Mesenchymal stem cell (in vitro differentiated cells and primary cell): ENCODE results near the gene NEUROD4.

Experiments
- DNase-seq: peaks from one replicate; pipeline ENCODE4 v3.0.0-alpha.2; 2013
- H2AFZ ChIP-seq: one replicate; pipeline ENCODE4 v1.6.1; 2013; ENCODE audit warnings: low read depth, mild to moderate bottlenecking, control low read depth, inconsistent platforms, low read length, moderate library complexity
- H2AK5ac ChIP-seq: 2 replicates; pipeline ENCODE4 v1.6.1; 2013; ENCODE audit warnings: low read length, moderate library complexity, mild to moderate bottlenecking, inconsistent platforms; ENCODE audit not compliant: severe bottlenecking
- H2BK120ac ChIP-seq: one replicate; pipeline ENCODE4 v1.6.1; 2013; ENCODE audit warnings: low read depth, mild to moderate bottlenecking, inconsistent platforms, low read length, moderate library complexity
- H2BK12ac ChIP-seq, 2 experiments: one replicate each; pipeline ENCODE4 v1.6.1; 2013; ENCODE audit warnings: inconsistent platforms in 2 of 2, low read length in 2 of 2, mild to moderate bottlenecking in 2 of 2, moderate library complexity in 2 of 2, control low read depth in 1 of 2
- H2BK15ac ChIP-seq: one replicate; pipeline ENCODE4 v1.6.1; 2013; ENCODE audit warnings: mild to moderate bottlenecking, low read depth, inconsistent platforms; ENCODE audit not compliant: poor library complexity, severe bottlenecking
- H2BK5ac ChIP-seq: 2 replicates; pipeline ENCODE4 v1.6.1; 2013; ENCODE audit warnings: low read depth, mild to moderate bottlenecking, low read length, control low read depth, inconsistent platforms; ENCODE audit not compliant: poor library complexity, severe bottlenecking
- H3K14ac ChIP-seq, 2 experiments: one replicate each; pipeline ENCODE4 v1.6.1; 2013; ENCODE audit warnings: inconsistent platforms in 2 of 2, low read length in 2 of 2, control low read depth in 1 of 2, mild to moderate bottlenecking in 1 of 2, moderate library complexity in 1 of 2
- H3K18ac ChIP-seq, 2 experiments: one replicate each; pipeline ENCODE4 v1.6.1; 2013; ENCODE audit warnings: inconsistent platforms in 2 of 2, low read length in 2 of 2, control low read depth in 1 of 2, low read depth in 1 of 2, mild to moderate bottlenecking in 1 of 2
- H3K23ac ChIP-seq, 2 experiments: one replicate each; pipeline ENCODE4 v1.6.1; 2013; ENCODE audit warnings: inconsistent platforms in 2 of 2, low read length in 2 of 2, mild to moderate bottlenecking in 2 of 2, moderate library complexity in 2 of 2, control low read depth in 1 of 2
- H3K27ac ChIP-seq: 2 replicates; pipeline ENCODE4 v1.5.1; 2013; ENCODE audit warnings: mild to moderate bottlenecking, moderate library complexity, low read length, control low read depth, inconsistent platforms; ENCODE audit not compliant: poor library complexity, severe bottlenecking
- H3K27me3 ChIP-seq, 2 experiments: 2 replicates each; pipeline versions ENCODE4 v1.6.1 to v1.7.0; 2013; ENCODE audit warnings: low read length in 2 of 2, mild to moderate bottlenecking in 2 of 2, moderate library complexity in 2 of 2, control low read depth in 1 of 2, inconsistent platforms in 1 of 2; ENCODE audit not compliant: control insufficient read depth in 1 of 2, insufficient read depth in 1 of 2
- H3K36me3 ChIP-seq, 2 experiments: 2 replicates each; pipeline versions ENCODE4 v1.6.1 to v1.7.0; 2013; ENCODE audit warnings: low read length in 2 of 2, control low read depth in 1 of 2, inconsistent platforms in 1 of 2, low read depth in 1 of 2, mild to moderate bottlenecking in 1 of 2; ENCODE audit not compliant: insufficient read depth in 2 of 2, control insufficient read depth in 1 of 2
- H3K4ac ChIP-seq, 2 experiments: one replicate each; pipeline ENCODE4 v1.6.1; 2013; ENCODE audit warnings: inconsistent platforms in 2 of 2, low read length in 2 of 2, mild to moderate bottlenecking in 2 of 2, moderate library complexity in 2 of 2, control low read depth in 1 of 2, low read depth in 1 of 2
- H3K4me1 ChIP-seq: 2 replicates; pipeline ENCODE4 v1.6.1; 2013; ENCODE audit warnings: low read depth, low read length, control low read depth; ENCODE audit not compliant: control insufficient read depth, insufficient read depth
- H3K4me2 ChIP-seq: 2 replicates; pipeline ENCODE4 v1.6.1; 2013; ENCODE audit warnings: low read length, mild to moderate bottlenecking, inconsistent platforms; ENCODE audit not compliant: poor library complexity, severe bottlenecking
- H3K4me3 ChIP-seq, 2 experiments: 2 replicates each; pipeline versions ENCODE4 v1.5.1 to v1.7.0; 2013; ENCODE audit warnings: low read length in 2 of 2, mild to moderate bottlenecking in 2 of 2, control low read depth in 1 of 2, low read depth in 1 of 2; ENCODE audit not compliant: insufficient read depth in 1 of 2
- H3K79me1 ChIP-seq: replicated peaks from 2 replicates; pipeline ENCODE4 v1.6.1; 2013; ENCODE audit warnings: mild to moderate bottlenecking, control low read depth, low read length, inconsistent platforms; ENCODE audit not compliant: poor library complexity, severe bottlenecking
- H3K9ac ChIP-seq: 2 replicates; pipeline ENCODE4 v1.7.0; 2013; ENCODE audit warnings: mild to moderate bottlenecking, low read length, moderate library complexity
- H3K9me3 ChIP-seq: 2 replicates; pipeline ENCODE4 v1.7.0; 2013; ENCODE audit warnings: mild to moderate bottlenecking, low read length; ENCODE audit not compliant: control insufficient read depth
- H4K8ac ChIP-seq: one replicate; pipeline ENCODE4 v1.6.1; 2013; ENCODE audit warnings: inconsistent platforms, mild to moderate bottlenecking, low read length, moderate library complexity
- H4K91ac ChIP-seq: one replicate; pipeline ENCODE4 v1.6.1; 2013; ENCODE audit warnings: mild to moderate bottlenecking, low read length, inconsistent platforms
- WGBS: methylation state at CpG from one replicate; pipeline ENCODE4 v1.1.7; 2013; ENCODE audit warnings: mixed read lengths; 5-methylcytosine and 5-hydroxymethylcytosine counted together

NEUROD4 gene

DNA sequence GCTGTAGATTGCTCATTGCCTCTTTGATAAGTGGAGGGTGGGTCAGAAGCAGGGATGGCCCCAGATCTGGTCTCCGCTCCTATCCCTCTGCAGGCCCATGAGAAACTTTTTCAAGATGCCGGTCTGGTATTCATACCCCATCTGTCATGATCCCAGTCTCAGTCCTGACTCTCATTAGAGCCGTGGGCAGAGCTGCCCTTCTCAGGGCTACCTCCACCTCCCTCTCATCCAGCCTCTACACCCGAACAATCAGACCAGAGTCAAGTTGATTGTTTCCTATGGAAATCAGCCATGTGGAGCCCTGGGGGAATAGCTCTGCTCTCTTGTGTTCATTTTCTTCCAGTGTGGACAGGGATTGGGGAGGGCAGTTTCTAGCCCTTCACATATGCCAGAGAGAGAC is 45.8 kb downstream of the NEUROD4 start:
- Histone ChIP-seq H2BK120ac (no peak overlapping the region), H3K4me3 (no peak overlapping the region), H2BK15ac (no peak overlapping the region), H2BK12ac (no peak overlapping the region), H3K9me3 (no peaks in the 10 kb centered on the region), H4K91ac (no peak overlapping the region), H3K18ac (no peak overlapping the region), H2AFZ (no peak overlapping the region), H3K4me2 (no peak overlapping the region), H3K79me1 (no peaks in the 10 kb centered on the region), H3K14ac (no peak overlapping the region), H3K4me1 (no peaks in the 10 kb centered on the region), H4K8ac (no peak overlapping the region), H3K36me3 (no peaks in the 10 kb centered on the region), H3K27ac (no peak overlapping the region), H3K27me3 (peaks cover 15 to 56% of the 10 kb centered on the region in 2 experiments), H3K4ac (no peak overlapping the region), H2BK5ac (no peak overlapping the region), H2AK5ac (no peak overlapping the region), H3K9ac (no peak overlapping the region), H3K23ac (no peak overlapping the region)
- 84% methylated on average over 4 of the region's 4 CpGs for WGBS
- no peak for DNase-seq

GRCh38 chr12:55067701-55068100 is 47.9 kb downstream of the NEUROD4 start:
- Histone ChIP-seq H2BK15ac (no peak overlapping the region), H3K18ac (no peak overlapping the region), H2BK120ac (no peak overlapping the region), H3K9me3 (no peaks in the 10 kb centered on the region), H2AFZ (no peak overlapping the region), H2BK5ac (no peak overlapping the region), H2AK5ac (no peak overlapping the region), H3K79me1 (no peaks in the 10 kb centered on the region), H3K9ac (no peak overlapping the region), H3K23ac (no peak overlapping the region), H4K8ac (no peak overlapping the region), H3K27ac (no peak overlapping the region), H3K4ac (no peak overlapping the region), H3K36me3 (no peaks in the 10 kb centered on the region), H3K4me2 (no peak overlapping the region), H2BK12ac (no peak overlapping the region), H3K27me3 (peaks cover 9 to 41% of the 10 kb centered on the region in 2 experiments), H3K4me3 (no peak overlapping the region), H3K14ac (no peak overlapping the region), H3K4me1 (no peaks in the 10 kb centered on the region), H4K91ac (no peak overlapping the region)
- no peak for DNase-seq
- WGBS = 78% methylated on average over 6 of the region's 8 CpGs

DNA sequence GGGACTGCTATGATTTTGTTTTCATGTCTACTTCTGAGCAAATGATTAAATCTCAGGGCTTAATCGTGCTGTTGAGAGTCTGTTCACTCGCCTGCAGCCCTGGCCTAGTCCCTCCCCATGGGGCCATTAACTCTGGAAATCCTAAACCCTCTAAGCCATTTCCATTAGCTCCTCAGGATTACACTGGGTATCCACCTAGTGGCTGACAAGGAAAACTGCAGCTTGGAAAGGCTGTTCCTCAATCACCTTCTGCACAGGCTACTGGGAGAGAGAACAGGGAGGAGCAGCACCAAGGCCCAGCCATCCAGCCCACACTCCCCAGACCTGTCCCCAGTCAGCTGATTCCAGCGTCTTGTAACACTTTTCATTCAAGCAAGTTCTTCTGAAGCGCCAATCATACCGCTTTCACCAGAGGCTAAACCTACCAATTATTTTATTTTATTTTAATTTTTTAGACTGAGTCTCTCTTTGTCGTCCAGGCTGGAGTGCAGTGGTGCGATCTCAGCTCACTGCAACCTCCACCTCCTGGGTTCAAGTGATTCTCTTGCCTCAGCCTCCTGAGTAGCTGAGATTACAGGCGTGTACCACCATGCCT is 48.7 kb downstream of the NEUROD4 start:
- whole genome bisulfite sequencing = 44% methylated on average over 7 of the region's 8 CpGs
- Histone ChIP-seq H2AFZ (no peak overlapping the region), H3K79me1 (no peaks in the 10 kb centered on the region), H2BK15ac (no peak overlapping the region), H3K36me3 (no peaks in the 10 kb centered on the region), H3K4me1 (no peaks in the 10 kb centered on the region), H3K4me2 (no peak overlapping the region), H4K91ac (no peak overlapping the region), H3K18ac (no peak overlapping the region), H2BK120ac (no peak overlapping the region), H3K14ac (no peak overlapping the region), H4K8ac (no peak overlapping the region), H2BK5ac (no peak overlapping the region), H3K4me3 (no peak overlapping the region), H3K23ac (no peak overlapping the region), H2AK5ac (no peak overlapping the region), H3K27ac (no peak overlapping the region), H3K9ac (no peak overlapping the region), H3K9me3 (no peaks in the 10 kb centered on the region), H3K27me3 (peaks cover 9 to 33% of the 10 kb centered on the region in 2 experiments), H3K4ac (no peak overlapping the region), H2BK12ac (no peak overlapping the region)
- peak; percentile 49 for DNase-seq

DNA sequence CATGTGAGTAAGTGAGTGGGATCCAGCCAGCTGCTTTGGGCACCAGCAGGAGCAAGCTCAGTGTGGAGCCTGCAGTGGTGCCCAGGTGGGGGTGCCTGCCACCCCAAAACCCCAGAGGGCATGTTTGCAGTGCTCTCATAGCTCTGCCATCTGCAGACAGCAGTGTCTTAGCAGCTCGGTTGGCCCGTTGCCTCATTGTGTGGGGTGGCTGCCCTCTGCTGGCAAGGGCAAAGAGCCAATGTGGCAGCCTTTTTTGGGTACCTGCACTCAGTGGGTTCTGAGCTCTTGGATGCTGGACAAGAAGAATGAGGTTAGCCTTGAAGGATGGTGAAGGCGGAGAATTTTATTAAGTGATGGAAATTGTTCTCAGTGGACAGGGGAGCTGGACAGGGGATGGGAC is 52.3 kb downstream of the NEUROD4 start:
- H3K14ac ChIP-seq = no peak overlapping the region

More for the DNA sequence above, 52.3 kb downstream of the NEUROD4 start:
- Histone ChIP-seq H4K8ac (no peak overlapping the region), H3K4ac (no peak overlapping the region), H2AK5ac (no peak overlapping the region), H3K79me1 (no peaks in the 10 kb centered on the region), H3K27ac (no peak overlapping the region), H2BK12ac (no peak overlapping the region), H3K36me3 (no peaks in the 10 kb centered on the region), H2AFZ (no peak overlapping the region), H3K4me3 (no peak overlapping the region), H3K27me3 (peaks cover 0 to 4% of the 10 kb centered on the region in 2 experiments), H2BK120ac (no peak overlapping the region), H3K4me2 (no peak overlapping the region), H2BK5ac (no peak overlapping the region), H3K18ac (no peak overlapping the region), H3K23ac (no peak overlapping the region), H3K4me1 (no peaks in the 10 kb centered on the region), H4K91ac (no peak overlapping the region), H3K9me3 (no peaks in the 10 kb centered on the region), H2BK15ac (no peak overlapping the region), H3K9ac (no peak overlapping the region)
- 48% methylated on average over 3 of the region's 3 CpGs for WGBS
- DNase-seq = no peak
